Neural crest cell (in vitro differentiated cells): ENCODE measurements around the gene GABRG3. TPM values are rescaled to one million over a fixed set of nuclear protein-coding genes. Genes with fewer than 3 reads are reported as not detected.
A peak's percentile ranks its signal among the peaks of the same experiment; 100 is the strongest.

Experiments
- DNase-seq: peaks from one replicate; pipeline ENCODE4 v3.0.0; 2021; ENCODE audit warnings: low read depth, mixed read lengths, low spot score
- H3K27ac Mint-ChIP-seq: one replicate; pipeline ENCODE4 v1.8.0; 2021; ENCODE audit warnings: mild to moderate bottlenecking, mixed read lengths; ENCODE audit not compliant: unreplicated experiment
- H3K27me3 Mint-ChIP-seq: 2 replicates; pipeline ENCODE4 v1.8.0; 2021; ENCODE audit warnings: low read depth, mild to moderate bottlenecking, mixed read lengths
- H3K36me3 Mint-ChIP-seq: 2 replicates; pipeline ENCODE4 v1.8.0; 2021; ENCODE audit warnings: low read depth, mild to moderate bottlenecking, mixed read lengths
- H3K4me1 Mint-ChIP-seq: 2 replicates; pipeline ENCODE4 v1.8.0; 2021; ENCODE audit warnings: mixed read lengths
- H3K4me3 Mint-ChIP-seq: one replicate; pipeline ENCODE4 v1.8.0; 2021; ENCODE audit warnings: mild to moderate bottlenecking, mixed read lengths
- H3K9me3 Mint-ChIP-seq: 2 replicates; pipeline ENCODE4 v1.8.0; 2021; ENCODE audit warnings: mixed read lengths
- total RNA-seq: library from RNA; stranded (reverse); gene quantifications from 2 replicates; pipeline ENCODE4 v1.2.1, GENCODE V29; 2021
- TF ChIP-seq, protein P1 (sequence below): fragments of 200-600 bp; sonication (generic); conservative IDR thresholded peaks from 2 replicates; pipeline ENCODE4 v1.5.0; 2021; ENCODE audit warnings: antibody characterized with exemption, mild to moderate bottlenecking

GABRG3 gene
- total RNA-seq, 1 donor from 2014 or later = 4.5 TPM

DNA sequence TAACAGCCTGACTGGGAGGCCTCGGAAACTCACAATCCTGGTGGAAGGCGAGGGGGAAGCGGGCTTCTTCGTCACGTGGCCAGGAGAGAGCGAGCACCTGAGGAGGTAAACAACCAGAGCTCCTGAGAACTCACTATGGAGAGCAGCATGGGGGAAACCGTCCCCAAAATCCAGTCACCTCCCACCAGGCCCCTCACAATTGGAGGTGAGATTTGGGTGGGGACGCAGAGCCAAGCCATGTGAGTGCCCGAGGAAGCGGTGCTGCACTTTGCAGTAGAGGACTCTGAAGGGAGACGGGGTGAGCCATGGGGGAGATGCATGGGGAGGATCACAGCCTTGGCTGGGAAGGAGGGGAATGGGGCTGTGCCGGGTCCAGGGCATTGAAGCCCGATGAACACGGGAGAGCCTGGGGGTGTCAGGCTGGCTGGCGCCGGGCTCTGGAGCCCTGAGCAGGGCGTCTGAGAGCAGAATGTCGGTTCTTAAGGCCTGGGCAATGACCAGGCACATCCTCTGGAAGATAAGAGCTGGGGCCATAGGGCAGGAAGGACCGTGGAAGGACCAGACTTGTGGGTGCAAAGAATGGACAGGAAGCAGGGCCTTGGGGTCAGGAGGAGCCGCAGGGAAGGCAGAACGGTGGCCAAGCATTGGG lies 117.7 kb downstream of the GABRG3 start:
- Mint-ChIP-seq H3K27me3 (no peaks in the 10 kb centered on the region), H3K4me1 (no peaks in the 10 kb centered on the region), H3K27ac (no peak overlapping the region), H3K36me3 (no peaks in the 10 kb centered on the region), H3K9me3 (peaks cover 4% of the 10 kb centered on the region), H3K4me3 (no peak overlapping the region)
- TF ChIP-seq, protein P1, sequence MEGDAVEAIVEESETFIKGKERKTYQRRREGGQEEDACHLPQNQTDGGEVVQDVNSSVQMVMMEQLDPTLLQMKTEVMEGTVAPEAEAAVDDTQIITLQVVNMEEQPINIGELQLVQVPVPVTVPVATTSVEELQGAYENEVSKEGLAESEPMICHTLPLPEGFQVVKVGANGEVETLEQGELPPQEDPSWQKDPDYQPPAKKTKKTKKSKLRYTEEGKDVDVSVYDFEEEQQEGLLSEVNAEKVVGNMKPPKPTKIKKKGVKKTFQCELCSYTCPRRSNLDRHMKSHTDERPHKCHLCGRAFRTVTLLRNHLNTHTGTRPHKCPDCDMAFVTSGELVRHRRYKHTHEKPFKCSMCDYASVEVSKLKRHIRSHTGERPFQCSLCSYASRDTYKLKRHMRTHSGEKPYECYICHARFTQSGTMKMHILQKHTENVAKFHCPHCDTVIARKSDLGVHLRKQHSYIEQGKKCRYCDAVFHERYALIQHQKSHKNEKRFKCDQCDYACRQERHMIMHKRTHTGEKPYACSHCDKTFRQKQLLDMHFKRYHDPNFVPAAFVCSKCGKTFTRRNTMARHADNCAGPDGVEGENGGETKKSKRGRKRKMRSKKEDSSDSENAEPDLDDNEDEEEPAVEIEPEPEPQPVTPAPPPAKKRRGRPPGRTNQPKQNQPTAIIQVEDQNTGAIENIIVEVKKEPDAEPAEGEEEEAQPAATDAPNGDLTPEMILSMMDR = no peak
- no peak for DNase-seq

DNA sequence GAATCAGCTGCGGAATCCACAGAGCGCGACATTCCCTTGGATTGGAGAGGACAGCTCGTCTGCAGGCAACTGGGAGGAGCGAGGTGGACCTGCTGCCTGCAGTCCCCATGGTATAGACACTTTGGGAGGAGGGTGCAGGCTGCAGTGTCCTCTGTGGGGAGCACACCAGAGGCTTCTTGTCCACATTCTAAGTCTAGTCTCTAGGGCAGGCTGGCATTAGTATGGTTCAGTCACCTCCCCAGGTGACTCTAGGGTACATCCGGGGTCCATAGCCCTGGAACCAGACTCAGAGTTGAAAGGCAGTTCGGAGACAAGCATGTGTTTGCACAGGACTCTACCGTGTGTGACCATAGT lies 118.2 kb downstream of the GABRG3 start:
- Mint-ChIP-seq H3K4me3 (no peak overlapping the region), H3K36me3 (no peaks in the 10 kb centered on the region), H3K4me1 (peaks cover 2% of the 10 kb centered on the region), H3K27me3 (no peaks in the 10 kb centered on the region), H3K27ac (no peak overlapping the region), H3K9me3 (peaks cover 4% of the 10 kb centered on the region)
- TF ChIP-seq, protein P1 = no peak
- DNase-seq = no peak

DNA sequence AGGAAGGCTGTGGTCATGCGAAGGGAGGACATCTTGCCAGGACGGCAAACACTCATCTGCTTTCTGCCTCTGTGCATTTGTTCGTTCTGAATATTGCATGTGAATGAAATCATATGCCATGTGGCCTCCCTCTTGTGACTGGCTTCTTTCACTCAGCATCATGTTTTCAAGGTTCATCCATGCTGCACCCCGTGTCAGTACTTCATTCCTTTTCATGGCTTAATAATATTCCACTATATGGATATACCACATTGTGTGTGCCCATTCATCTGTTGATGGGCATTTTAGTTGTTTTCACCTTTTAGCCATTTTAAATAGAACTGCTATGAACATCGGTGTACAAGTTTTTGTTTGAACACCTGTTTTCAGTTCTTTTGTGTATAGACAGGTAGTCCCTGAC lies 118.7 kb downstream of the GABRG3 start:
- H3K36me3 Mint-ChIP-seq = no peaks in the 10 kb centered on the region
- peaks cover 4% of the 10 kb centered on the region for H3K9me3 Mint-ChIP-seq
- H3K27me3 Mint-ChIP-seq = no peaks in the 10 kb centered on the region
- no peak overlapping the region for H3K27ac Mint-ChIP-seq
- H3K4me1 Mint-ChIP-seq = peaks cover 5% of the 10 kb centered on the region
- no peak overlapping the region for H3K4me3 Mint-ChIP-seq
- TF ChIP-seq, protein P1 = no peak
- no peak for DNase-seq

DNA sequence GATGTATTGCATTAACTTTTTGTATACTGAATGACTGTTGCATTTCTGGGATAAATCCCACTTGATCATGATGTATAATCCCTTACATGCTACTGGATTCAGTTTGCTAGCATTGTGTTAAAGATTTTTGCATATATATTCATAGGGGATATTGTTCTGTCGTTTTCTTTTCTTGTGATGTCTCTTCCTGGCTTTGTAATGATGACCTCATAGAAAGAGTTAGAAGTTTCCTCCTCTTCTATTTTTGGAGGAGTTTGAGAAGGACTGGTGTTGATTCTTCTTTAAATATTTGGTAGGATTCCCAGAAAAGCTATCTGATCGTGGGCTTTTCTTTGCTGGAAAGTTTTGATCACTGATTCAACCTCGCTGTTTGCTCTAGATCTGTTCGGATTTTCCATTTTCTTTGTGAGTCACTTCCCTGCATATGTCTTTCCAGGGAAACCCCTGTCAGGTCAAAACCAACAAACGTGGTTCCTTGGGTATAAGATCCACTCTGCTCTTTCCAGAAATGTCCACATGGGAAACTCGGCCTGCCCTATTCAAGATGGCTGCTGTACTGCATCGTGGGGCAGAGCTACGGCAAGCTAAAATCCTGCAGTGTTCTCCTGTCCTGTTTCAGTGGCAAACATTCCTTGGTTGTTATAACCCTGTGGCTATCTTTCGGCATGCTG lies 120.4 kb downstream of the GABRG3 start:
- peaks cover 4% of the 10 kb centered on the region for H3K9me3 Mint-ChIP-seq
- no peak overlapping the region for H3K27ac Mint-ChIP-seq
- H3K4me1 Mint-ChIP-seq = peaks cover 5% of the 10 kb centered on the region
- H3K4me3 Mint-ChIP-seq = no peak overlapping the region
- DNase-seq = no peak
- no peaks in the 10 kb centered on the region for H3K36me3 Mint-ChIP-seq
- no peaks in the 10 kb centered on the region for H3K27me3 Mint-ChIP-seq
- TF ChIP-seq, protein P1 = no peak

DNA sequence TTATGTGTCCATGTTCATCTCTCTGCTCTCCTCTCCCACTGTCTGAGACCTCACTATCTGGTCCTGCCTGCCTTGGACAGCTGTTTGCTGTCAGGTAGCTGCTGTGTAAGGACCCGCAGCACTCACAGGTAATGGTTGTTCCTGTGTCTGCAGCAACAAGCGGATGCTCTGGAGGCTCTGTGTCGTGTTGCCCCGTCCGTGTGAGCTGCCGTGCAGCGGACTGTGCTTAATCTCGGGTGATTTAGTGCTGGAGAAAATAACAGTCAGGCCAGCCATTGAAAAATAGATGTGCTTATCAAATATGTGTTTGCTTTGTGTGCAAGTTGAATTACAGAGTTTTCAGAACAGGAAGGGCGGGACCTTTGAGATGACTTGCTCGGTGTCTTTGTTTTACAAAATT lies 121.4 kb downstream of the GABRG3 start:
- Mint-ChIP-seq H3K27me3 (no peaks in the 10 kb centered on the region), H3K27ac (peak overlapping the region; percentile 92), H3K4me3 (no peak overlapping the region), H3K4me1 (peaks cover 5% of the 10 kb centered on the region), H3K36me3 (no peaks in the 10 kb centered on the region), H3K9me3 (peaks cover 4% of the 10 kb centered on the region)
- DNase-seq = no peak
- TF ChIP-seq, protein P1 = no peak
